Measurements from ENCODE around the gene SLC24A5.

Gene SLC24A5

GRCh38 chr15:48176957-48177356, 56.2 kb downstream of the SLC24A5 start:
- peak; percentile 38 for DNase-seq
- in situ Hi-C loops (cut with HindIII; ENCODE audit: low pct_ligation_motif_present, low pct_unique_long_range_greater_than_20kb, low sequenced_read_pairs) = no loop called here

DNA sequence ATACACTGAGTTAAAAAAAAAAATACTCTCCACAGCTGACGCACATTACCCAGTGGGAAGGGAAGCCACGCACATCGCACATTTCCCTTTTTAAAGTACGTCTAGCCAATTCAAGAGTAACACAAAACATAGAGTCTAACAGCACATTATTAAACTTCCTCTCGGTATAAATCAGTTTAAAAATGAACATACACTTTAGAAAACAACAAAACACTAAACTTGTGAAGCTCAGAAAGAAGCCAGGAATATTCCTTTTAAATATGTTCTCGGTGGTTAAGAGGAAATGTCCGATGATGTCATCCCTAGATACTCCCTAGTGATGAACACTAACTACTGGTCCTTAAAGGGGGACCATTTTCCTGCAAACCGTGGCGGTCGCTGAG, 56.6 kb downstream of the SLC24A5 start:
- DNase-seq = peak; percentile 65

DNA sequence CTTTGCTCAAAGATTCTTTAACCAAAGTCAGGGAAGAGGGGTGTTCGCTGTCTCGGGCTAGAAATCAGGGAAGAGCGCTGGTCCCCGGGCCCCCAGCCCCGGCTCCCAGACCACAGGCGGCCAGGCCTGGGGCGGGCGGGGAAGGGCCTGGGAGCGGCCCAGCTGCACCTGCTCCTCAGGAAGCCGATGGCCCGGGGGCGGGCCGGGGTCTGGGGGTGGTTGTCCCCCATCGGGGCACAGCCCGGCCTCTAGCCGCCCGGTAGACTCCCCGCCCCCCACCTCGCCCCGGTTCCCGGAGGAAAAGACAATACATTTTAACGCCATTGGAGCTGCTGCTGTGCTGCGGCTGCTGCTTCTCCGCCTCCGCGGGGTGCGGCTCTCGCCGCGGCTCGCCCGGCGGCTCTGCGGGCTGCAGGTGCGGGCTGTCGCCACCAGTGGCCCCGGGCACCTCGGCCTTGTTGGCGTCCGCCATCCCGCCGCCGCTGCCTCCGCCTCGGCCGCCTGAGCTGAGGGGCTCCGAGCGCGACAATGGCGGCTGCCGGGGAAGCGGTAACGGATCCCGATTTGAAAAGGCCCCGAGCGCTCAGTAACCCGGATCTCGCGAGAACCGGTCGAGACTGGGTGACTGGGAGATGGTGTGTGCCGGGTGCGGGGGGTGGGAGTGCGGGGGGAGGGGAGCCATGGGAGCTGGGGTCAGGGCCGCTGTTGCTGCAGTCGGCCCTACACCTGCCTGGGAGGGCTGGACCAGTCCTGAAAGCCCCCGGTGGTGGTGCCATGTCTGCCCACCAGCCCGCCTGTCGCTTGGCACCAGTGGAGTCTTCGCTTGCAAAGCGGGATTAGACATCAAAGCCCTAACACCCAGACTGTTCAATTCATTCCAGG, 57.2 kb downstream of the SLC24A5 start, which contains the start of gene MYEF2:
MYEF2 (minus strand) TSS at position 530 of the 882 bp plus-strand sequence; CDS start at position 472, 58 bp downstream.
- in situ Hi-C loops (cut with HindIII; ENCODE audit: low pct_ligation_motif_present, low pct_unique_long_range_greater_than_20kb, low sequenced_read_pairs) = no loop called here
- DNase-seq = peak; percentile 84

More for the DNA sequence above, 56.6 kb downstream of the SLC24A5 start:
- in situ Hi-C loops (cut with HindIII; ENCODE audit: low pct_ligation_motif_present, low pct_unique_long_range_greater_than_20kb, low sequenced_read_pairs) = no loop called here

DNA sequence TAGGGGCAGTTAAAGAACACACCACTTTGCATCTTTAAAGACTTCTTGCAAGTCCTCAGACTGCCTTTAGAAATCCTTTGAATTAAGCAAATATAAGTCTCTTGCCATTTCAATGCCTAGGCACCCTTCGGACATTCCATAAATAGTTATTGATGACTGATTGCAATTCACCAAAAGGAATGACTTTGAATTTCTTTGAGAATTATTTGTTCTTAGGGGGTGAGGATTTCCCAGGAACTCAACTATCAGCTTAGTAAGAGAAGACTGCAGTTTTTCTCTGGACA, 57.8 kb downstream of the SLC24A5 start:
- in situ Hi-C loops (cut with HindIII; ENCODE audit: low pct_ligation_motif_present, low pct_unique_long_range_greater_than_20kb, low sequenced_read_pairs) = no loop called here
- DNase-seq = no peak

- in situ Hi-C loops (cut with HindIII; ENCODE audit: low pct_ligation_motif_present, low pct_unique_long_range_greater_than_20kb, low sequenced_read_pairs) = no loop called here
Measured at GRCh38 chr15:48182749-48183148, 62.0 kb downstream of the SLC24A5 start.

GRCh38 chr15:48185529-48185928, 64.7 kb downstream of the SLC24A5 start:
- no peak for DNase-seq
- in situ Hi-C loops (cut with HindIII; ENCODE audit: low pct_ligation_motif_present, low pct_unique_long_range_greater_than_20kb, low sequenced_read_pairs) = no loop called here

More at GRCh38 chr15:48182749-48183148, 62.0 kb downstream of the SLC24A5 start:
- no peak for DNase-seq

- no peak for DNase-seq
- in situ Hi-C loops (cut with HindIII; ENCODE audit: low pct_ligation_motif_present, low pct_unique_long_range_greater_than_20kb, low sequenced_read_pairs) = no loop called here
Measured at GRCh38 chr15:48186271-48186670, 65.5 kb downstream of the SLC24A5 start.

GRCh38 chr15:48190932-48191573, 70.3 kb downstream of the SLC24A5 start:
- in situ Hi-C loops (cut with HindIII; ENCODE audit: low pct_ligation_motif_present, low pct_unique_long_range_greater_than_20kb, low sequenced_read_pairs) = no loop called here
- DNase-seq = peak; percentile 66

DNA sequence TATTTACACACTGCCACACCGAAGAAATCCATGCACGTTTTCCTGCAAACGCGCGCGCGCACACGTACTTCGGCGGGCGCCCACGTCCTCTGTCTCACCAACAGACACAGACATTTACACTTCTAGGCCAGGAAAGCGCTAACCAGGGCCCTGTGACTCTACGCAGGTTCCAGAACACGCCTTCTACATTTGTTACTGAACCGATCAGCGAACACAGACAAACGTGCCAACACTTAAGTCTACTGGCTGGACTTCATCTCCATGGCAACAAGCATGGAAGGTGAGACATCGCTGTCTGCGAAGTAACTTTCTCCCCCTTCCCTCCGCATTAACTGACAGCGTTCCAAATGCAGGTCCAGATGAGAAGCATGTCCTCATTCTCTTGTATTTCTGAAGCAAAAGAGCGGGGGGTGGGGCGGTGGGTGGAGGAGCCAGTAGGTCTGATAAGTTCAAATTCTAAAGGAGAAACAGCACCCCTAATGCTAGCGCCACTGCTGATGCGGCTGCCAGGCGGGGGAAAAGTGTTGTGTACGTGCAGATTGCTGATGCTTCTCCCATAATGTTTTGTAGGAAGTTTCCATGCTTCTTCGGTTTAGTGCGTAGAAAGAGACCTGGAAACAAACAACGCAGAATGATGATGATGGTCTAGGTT, 70.9 kb downstream of the SLC24A5 start, which contains the start of gene CTXN2:
CTXN2 (plus strand) TSS at position 92 of the 652 bp plus-strand sequence. CDS start 9,636 bp downstream, outside the sequence.
- no peak for DNase-seq
- in situ Hi-C loops (cut with HindIII; ENCODE audit: low pct_ligation_motif_present, low pct_unique_long_range_greater_than_20kb, low sequenced_read_pairs) = no loop called here

Measured in ACHN (cell line).